ENCODE measurements around the gene LARP1. TPM values are rescaled to one million over a fixed set of nuclear protein-coding genes. Genes with fewer than 3 reads are reported as not detected.

Gene LARP1
- total and polyA plus RNA-seq, 9 of the 15 experiments (the other 6 are each of a cell fraction or from before 2014, with no cell fraction given), result 22.6 to 300 (median 92.0) TPM

GRCh38 chr5:154756868-154757813 is 2.0 kb downstream of the LARP1 start:
- in situ Hi-C loops (cut with MboI), result no loop called here
- H3K27me3 ChIP-seq (ENCODE audit: control insufficient read depth in 2 of 2, insufficient read depth in 2 of 2, low read length in 2 of 2), result no peaks in the 10 kb centered on the region
- TF ChIP-seq TCF3 (CRISPR knock-in tag; IDR thresholded peaks at IDR 0.05) (no peak), ZNF263 (CRISPR knock-in tag; IDR thresholded peaks at IDR 0.05; ENCODE audit: borderline replicate concordance) (peak; percentile 99), PCBP2 (IDR thresholded peaks at IDR 0.05; ENCODE audit: low read depth, low read length, poor library complexity, severe bottlenecking) (peak; percentile 62), TSC22D4 (tag; IDR thresholded peaks at IDR 0.05) (no peak), CREBBP (IDR thresholded peaks at IDR 0.05; ENCODE audit: low read depth, low read length) (no peak), HMBOX1 (IDR thresholded peaks at IDR 0.05) (0 out of 2 replicates have a peak, but pooled peaks have one; percentile 14), ATF7 (IDR thresholded peaks at IDR 0.05) (no peak), MNT (conservative IDR thresholded peaks at IDR 0.05) (peak; percentile 66 to 83), MXD1 (CRISPR knock-in tag; IDR thresholded peaks at IDR 0.05; ENCODE audit: borderline replicate concordance, poor library complexity, severe bottlenecking) (no peak), E2F4 (CRISPR knock-in tag; IDR thresholded peaks at IDR 0.05; ENCODE audit: low read depth) (no peak), SIX5 (IDR thresholded peaks at IDR 0.05; ENCODE audit: borderline replicate concordance in 1 of 2, insufficient read depth in 1 of 2, low read depth in 1 of 2, low read length in 2 of 2) (no peak), SREBF2 (CRISPR knock-in tag; IDR thresholded peaks at IDR 0.05) (no peak), EP400 (IDR thresholded peaks at IDR 0.05) (peak; percentile 66; the same call in 1 of the 2 replicates), ETV1 (tag; conservative IDR thresholded peaks at IDR 0.05; ENCODE audit: low read depth) (0 out of 2 replicates have a peak, but pooled peaks have one; percentile 31), SIN3B (IDR thresholded peaks at IDR 0.05; ENCODE audit: low read depth) (no peak), ZNF766 (CRISPR knock-in tag; conservative IDR thresholded peaks at IDR 0.05) (peak; percentile 60; the same call in 1 of the 2 replicates), ZSCAN29 (IDR thresholded peaks at IDR 0.05) (no peak)

More at GRCh38 chr5:154756868-154757813, 2.0 kb downstream of the LARP1 start:
- Histone ChIP-seq H3K9ac (ENCODE audit: insufficient read depth in 1 of 2, low read depth in 2 of 2, low read length in 2 of 2) (peak overlapping the region; percentile 97 to 98), H4K20me1 (replicated peaks; ENCODE audit: control insufficient read depth, insufficient read depth, low read length) (peaks cover 42% of the 10 kb centered on the region), H2AFZ (ENCODE audit: low read depth, low read length) (peak overlapping the region; percentile 43; the same call in 1 of the 2 replicates), H3K27ac (ENCODE audit: extremely low read depth, low read depth, low read length) (peak overlapping the region; percentile 92), H3K79me2 (ENCODE audit: control insufficient read depth, insufficient read depth, low read length) (peaks cover 85% of the 10 kb centered on the region), H3K9me1 (ENCODE audit: control insufficient read depth, insufficient read depth, low read length) (peaks cover 5% of the 10 kb centered on the region), H3K36me3 (ENCODE audit: control insufficient read depth, insufficient read depth, low read length) (peaks cover 32% of the 10 kb centered on the region), H3K4me1 (replicated peaks in 1 of 2; ENCODE audit: control insufficient read depth in 2 of 2, insufficient read depth in 2 of 2, low read length in 2 of 2) (peaks cover 44 to 48% of the 10 kb centered on the region in 2 experiments), H3K4me3 (peak overlapping the region; percentile 83), H3K9me3 (replicated peaks; ENCODE audit: control insufficient read depth, insufficient read depth, low read depth, low read length) (no peaks in the 10 kb centered on the region), H3K4me2 (ENCODE audit: insufficient read depth, low read length) (peak overlapping the region; percentile 91)
- intact Hi-C loops (cut with micrococcal nuclease), result no loop called here
- ChIA-PET CTCF (ENCODE audit: low intra/inter-chr PET ratio) (no interaction called here), POLR2A (interaction anchor here (0.5 to 5.0 kb wide), 9 partner anchors 9 to 108 kb away, joined by 3 to 53 read pairs (median 4); no protein-coding TSS in a partner anchor)
- DNase-seq (ENCODE audit: extremely low read depth in 1 of 4, low spot score in 3 of 4), result peak; percentile 53 to 71 (median 54)
- BruUV-seq (replicated peaks), result no TSS peak
- FAIRE-seq, result no peak
- ATAC-seq, result peak; percentile 11
- 2% methylated on average over 34 of the region's 73 CpGs for WGBS (ENCODE audit: insufficient coverage, low coverage, missing lambda C conversion rate)
